Panc1 (cell line): Measurements from ENCODE around the gene ATP2B2. TPM values are rescaled to one million over a fixed set of nuclear protein-coding genes. Genes with fewer than 3 reads are reported as not detected.

ENCODE experiments used
- ATAC-seq: fragments of 200-7000 bp; cut with Tn5 transposase; 2 replicates; pipeline ENCODE4 v1.9.1; 2020; ENCODE audit warnings: mild to moderate bottlenecking, moderate library complexity
- BruUV-seq: library from RNA; stranded (reverse); fragments of 400-500 nt; replicated peaks from 2 replicates; lab custom pipeline; 2021; lab: Mats Ljungman, UMichigan
- CTCF ChIA-PET: fragments of 300-600 bp; sonication (Branson Sonifier 250); formaldehyde crosslinking; loops from one replicate; lab custom pipeline; 2022; ENCODE audit warnings: antibody characterized with exemption; lab: Charles Lee
- POLR2A ChIA-PET: fragments of 300-600 bp; sonication (Branson Sonifier 250); formaldehyde crosslinking; loops from one replicate; lab custom pipeline; 2022; ENCODE audit warnings: antibody characterized with exemption; lab: Charles Lee
- DNase-seq: peaks from one replicate; pipeline ENCODE4 v3.0.0-alpha.2; 2010; ENCODE audit warnings: low read depth, low spot score
- H3K27ac ChIP-seq: 2 replicates; pipeline ENCODE4 v1.5.1; 2011; ENCODE audit warnings: mild to moderate bottlenecking, low read length, inconsistent platforms
- H3K27me3 ChIP-seq: fragments of 200-500 bp; sonication (Bioruptor generic); 2 replicates; pipeline ENCODE4 v1.6.0; 2014; ENCODE audit warnings: low read length, inconsistent platforms; ENCODE audit not compliant: control insufficient read depth, insufficient read depth
- H3K36me3 ChIP-seq: fragments of 200-500 bp; sonication (Bioruptor generic); 2 replicates; pipeline ENCODE4 v1.5.1; 2014; ENCODE audit warnings: inconsistent platforms, mild to moderate bottlenecking, low read length, moderate library complexity; ENCODE audit not compliant: control insufficient read depth, insufficient read depth
- H3K4me1 ChIP-seq: 2 replicates; pipeline ENCODE4 v1.5.1; 2011; ENCODE audit warnings: inconsistent platforms, mild to moderate bottlenecking, low read length, moderate library complexity; ENCODE audit not compliant: control insufficient read depth, insufficient read depth
- H3K4me3 ChIP-seq, 2 experiments: 2 replicates each; pipeline ENCODE4 v1.5.1; 2011 to 2012; ENCODE audit warnings: low read depth in 2 of 2, low read length in 2 of 2, mild to moderate bottlenecking in 2 of 2, inconsistent platforms in 1 of 2, moderate library complexity in 1 of 2
- H3K9me3 ChIP-seq: fragments of 200-500 bp; sonication (Bioruptor generic); 2 replicates; pipeline ENCODE4 v1.5.1; 2014; ENCODE audit warnings: low read depth, mild to moderate bottlenecking, inconsistent platforms, low read length, moderate library complexity; ENCODE audit not compliant: control insufficient read depth, insufficient read depth
- CTCF ChIP-seq: fragments of 450-650 bp; IDR thresholded peaks from 2 replicates; pipeline ENCODE4 v1.5.1; 2017; ENCODE audit warnings: mild to moderate bottlenecking
- POLR2AphosphoS5 ChIP-seq: IDR thresholded peaks from 2 replicates; pipeline ENCODE4 v1.6.1; 2012; ENCODE audit warnings: mild to moderate bottlenecking, low read depth, low read length, moderate library complexity
- REST ChIP-seq, 2 experiments: IDR thresholded peaks; 2 replicates each; pipeline ENCODE4 v1.6.1; 2011 to 2012; ENCODE audit warnings: low read depth in 2 of 2, control low read depth in 1 of 2, low read length in 1 of 2, mild to moderate bottlenecking in 1 of 2, moderate library complexity in 1 of 2; ENCODE audit not compliant: insufficient read depth in 1 of 2
- SIN3A ChIP-seq: IDR thresholded peaks from 2 replicates; pipeline ENCODE4 v1.6.1; 2012; ENCODE audit warnings: low read depth, mild to moderate bottlenecking, low read length, moderate library complexity, borderline replicate concordance; ENCODE audit not compliant: insufficient read depth
- TCF7L2 ChIP-seq: IDR thresholded peaks from 2 replicates; pipeline ENCODE4 v1.6.1; 2011; ENCODE audit warnings: mild to moderate bottlenecking, low read depth, low read length, inconsistent platforms
- in situ Hi-C: cut with HindIII; loops from 2 replicates; pipeline ENCODE4 v1.10.0; 2016; ENCODE audit warnings: low sequenced_read_pairs, low pct_unique_long_range_greater_than_20kb
- intact Hi-C: fragments of 100-400 bp; cut with micrococcal nuclease; formaldehyde crosslinking; loops from one replicate; pipeline ENCODE4 v1.10.0; 2022; ENCODE audit not compliant: unreplicated experiment
- total RNA-seq: library from RNA; stranded (reverse); gene quantifications from one replicate; pipeline ENCODE4 v1.2.1, GENCODE V29; 2021; ENCODE audit not compliant: unreplicated experiment

Gene ATP2B2
- total RNA-seq, 1 experiment from 2014 or later = not detected

GRCh38 chr3:10328460-10329071 lies 176.8 kb downstream of the ATP2B2 start:
- ATAC-seq (no peak), DNase-seq (no peak)
- POLR2A ChIA-PET = no interaction called here
- no peaks in the 10 kb centered on the region for H3K36me3 ChIP-seq
- no TSS peak for BruUV-seq
- H3K27me3 ChIP-seq = peaks cover 8% of the 10 kb centered on the region; the same call in 1 of the 2 replicates
- H3K9me3 ChIP-seq = no peaks in the 10 kb centered on the region
- TF ChIP-seq REST (IDR thresholded peaks at IDR 0.05; ENCODE audit: insufficient read depth in 1 of 2, low read depth in 2 of 2, low read length in 1 of 2) = no peak
- no peak for TF ChIP-seq CTCF
- no peak for TF ChIP-seq POLR2AphosphoS5
- TF ChIP-seq SIN3A = no peak
- no peak for TF ChIP-seq TCF7L2
- H3K27ac ChIP-seq = no peak overlapping the region
- in situ Hi-C loops (no loop called here), intact Hi-C loops (no loop called here)
- no peaks in the 10 kb centered on the region for H3K4me1 ChIP-seq
- no peak overlapping the region for H3K4me3 ChIP-seq
- CTCF ChIA-PET = no interaction called here

- intact Hi-C loops (no loop called here), in situ Hi-C loops (no loop called here)
- no peak for TF ChIP-seq POLR2AphosphoS5
- no peak for TF ChIP-seq REST (IDR thresholded peaks at IDR 0.05; ENCODE audit: insufficient read depth in 1 of 2, low read depth in 2 of 2, low read length in 1 of 2)
- TF ChIP-seq SIN3A = no peak
- TF ChIP-seq TCF7L2 = no peak
- no peak for TF ChIP-seq CTCF
- H3K27me3 ChIP-seq = peaks cover 8% of the 10 kb centered on the region; the same call in 1 of the 2 replicates
- no peak for DNase-seq
- H3K4me3 ChIP-seq = no peak overlapping the region
- ChIA-PET CTCF (interaction anchor here (0.7 kb wide), 1 partner anchor 33 kb away, joined by 3 read pairs; no protein-coding TSS in a partner anchor), POLR2A (no interaction called here)
- no peaks in the 10 kb centered on the region for H3K36me3 ChIP-seq
- ATAC-seq = no peak
- no TSS peak for BruUV-seq
- H3K4me1 ChIP-seq = no peaks in the 10 kb centered on the region
- H3K9me3 ChIP-seq = no peaks in the 10 kb centered on the region
- H3K27ac ChIP-seq = no peak overlapping the region
These were observed 177.8 kb downstream of the ATP2B2 start for GRCh38 chr3:10327592-10327991.
